Activated CD8-positive, alpha-beta memory T cell treated with anti-CD3 and anti-CD28 coated beads, Interleukin-2, amount 50 U/mL, for 48 hours (primary cell): Measurements from ENCODE around the gene BAG1.

Source experiments
- DNase-seq: peaks from one replicate; pipeline ENCODE4 v3.0.0-alpha.2; 2020

The BAG1 gene

DNA sequence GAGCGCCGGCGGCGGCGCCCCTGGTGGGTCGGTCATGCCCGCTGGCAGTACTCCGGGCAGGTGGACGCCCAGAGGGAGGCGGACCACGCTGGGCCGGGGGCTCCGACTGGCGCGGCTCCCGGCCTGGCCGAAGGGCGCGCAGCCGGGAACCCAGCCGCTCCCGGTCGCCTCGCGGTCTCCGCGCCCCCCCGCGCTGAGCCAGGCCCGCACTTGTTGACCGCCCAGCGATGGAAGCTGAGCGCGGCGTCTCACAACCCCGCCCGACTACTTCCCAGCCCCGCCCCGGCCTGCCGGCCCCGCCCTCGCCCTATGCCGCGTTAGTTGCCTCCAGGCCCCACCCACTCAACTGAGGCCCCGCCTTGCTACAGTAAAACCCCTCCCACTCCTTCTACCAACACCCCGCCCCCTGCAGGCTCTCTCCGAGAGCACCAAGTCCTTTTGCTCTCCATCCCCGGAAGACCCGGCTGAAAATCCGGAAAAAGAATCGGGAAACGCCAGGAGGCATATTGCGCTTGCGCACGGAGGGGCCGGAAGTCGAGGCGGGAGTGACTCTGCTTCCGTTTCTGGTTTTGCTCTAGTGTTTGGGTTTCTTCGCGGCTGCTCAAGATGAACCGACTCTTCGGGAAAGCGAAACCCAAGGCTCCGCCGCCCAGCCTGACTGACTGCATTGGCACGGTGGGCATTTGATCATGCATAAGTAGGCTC lies at the start of gene BAG1, which contains the start of gene CHMP5:
TSS of gene BAG1 (minus strand) at position 236 of the 705 bp plus-strand sequence.
TSS of gene CHMP5 (plus strand) at position 577 of the 705 bp plus-strand sequence. CDS start at position 607, 30 bp downstream.
- DNase-seq = peak; percentile 99

DNA sequence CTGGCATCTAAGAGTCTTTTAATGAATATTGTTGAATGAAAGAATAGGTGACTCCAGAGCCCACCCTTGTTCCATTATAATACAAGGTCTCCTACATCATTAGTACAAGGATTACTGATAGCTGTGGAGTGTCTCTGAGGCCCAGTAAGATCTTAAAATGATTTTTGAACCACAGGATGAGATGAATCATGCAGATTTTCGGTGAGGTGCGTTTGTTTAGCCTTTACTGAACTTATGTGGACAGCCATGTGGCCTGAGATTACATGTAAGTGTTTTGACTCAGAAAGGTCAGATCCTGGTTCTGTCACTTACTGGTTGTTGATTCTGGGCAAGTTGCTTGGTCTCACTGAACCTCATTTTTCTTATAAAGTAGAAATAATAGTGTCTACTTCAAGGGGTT lies 47.4 kb upstream of the BAG1 start:
- DNase-seq = no peak

DNA sequence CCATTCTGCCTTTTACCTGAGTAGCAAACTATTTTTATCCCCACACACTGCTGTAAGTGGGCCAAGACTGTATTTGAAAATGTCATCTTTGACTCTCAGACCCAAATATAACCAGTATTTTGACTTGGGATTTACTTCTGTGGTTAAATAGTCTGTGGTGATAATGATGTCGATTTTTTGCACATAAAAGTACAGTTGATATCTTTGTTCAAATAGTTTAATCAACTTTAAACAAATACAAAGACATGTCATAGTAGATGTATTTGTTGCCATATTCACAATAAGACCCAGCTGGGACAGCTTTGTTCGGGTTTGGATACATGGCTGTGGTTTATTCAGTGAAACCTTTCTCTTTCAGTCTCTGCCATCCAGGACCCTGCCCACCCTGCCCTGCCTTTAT lies 46.2 kb upstream of the BAG1 start:
- DNase-seq = no peak

DNA sequence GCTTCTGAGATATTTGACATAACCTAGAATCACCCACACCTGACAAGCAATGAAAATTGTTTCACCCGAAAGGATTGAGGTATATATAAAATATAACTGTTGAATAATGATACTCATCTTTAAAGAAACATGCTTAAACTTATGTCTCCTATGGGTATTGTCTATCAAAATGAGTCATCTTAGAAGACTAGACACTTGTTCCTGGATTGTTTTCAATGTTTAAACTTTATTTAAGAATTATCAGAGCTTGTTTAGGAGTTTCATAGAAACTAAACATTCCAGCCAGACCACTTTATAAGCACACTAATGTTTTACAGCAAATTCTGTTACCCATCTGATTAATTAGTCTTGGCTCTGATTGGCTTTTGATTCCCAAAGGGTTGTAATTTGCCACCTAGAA lies 45.4 kb upstream of the BAG1 start:
- DNase-seq = no peak

DNA sequence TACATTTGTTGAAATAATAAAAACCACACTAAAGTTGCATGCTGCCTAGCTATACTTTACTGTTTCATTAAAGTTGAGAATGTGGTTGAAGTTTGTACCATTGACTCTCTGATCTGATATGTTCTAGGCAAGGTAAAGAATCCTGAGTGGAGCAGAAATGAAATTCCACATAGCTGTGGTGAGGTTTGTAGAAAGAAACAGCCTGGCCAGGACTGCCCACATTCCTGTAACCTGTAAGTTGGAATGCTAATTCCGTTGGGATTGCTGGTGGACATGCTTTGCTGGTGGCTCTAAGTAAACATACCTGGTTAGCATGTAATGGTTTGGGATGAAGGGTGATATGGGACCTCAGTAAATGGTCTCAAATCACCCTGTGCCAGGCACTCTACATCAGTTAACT lies 42.6 kb upstream of the BAG1 start:
- DNase-seq = no peak

DNA sequence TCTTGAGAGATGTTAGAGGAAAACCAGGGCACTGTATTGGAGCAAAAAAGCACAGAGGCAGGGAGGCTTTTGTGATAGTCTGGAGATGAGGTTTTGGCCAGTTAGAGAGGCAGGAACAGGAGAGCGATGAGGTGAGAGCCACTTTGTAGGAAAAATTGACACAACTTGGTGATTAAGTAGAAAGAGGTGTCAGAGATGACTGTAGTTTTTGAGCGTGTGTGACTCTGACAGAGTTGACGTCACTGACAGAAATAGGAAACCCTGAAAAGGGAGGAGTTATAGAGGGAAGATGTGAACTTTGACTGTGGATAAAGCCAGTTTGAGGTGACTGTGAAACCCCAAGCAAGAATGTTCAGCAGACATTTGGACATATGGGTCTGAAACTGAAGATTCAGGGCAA lies 41.5 kb upstream of the BAG1 start:
- DNase-seq = no peak

DNA sequence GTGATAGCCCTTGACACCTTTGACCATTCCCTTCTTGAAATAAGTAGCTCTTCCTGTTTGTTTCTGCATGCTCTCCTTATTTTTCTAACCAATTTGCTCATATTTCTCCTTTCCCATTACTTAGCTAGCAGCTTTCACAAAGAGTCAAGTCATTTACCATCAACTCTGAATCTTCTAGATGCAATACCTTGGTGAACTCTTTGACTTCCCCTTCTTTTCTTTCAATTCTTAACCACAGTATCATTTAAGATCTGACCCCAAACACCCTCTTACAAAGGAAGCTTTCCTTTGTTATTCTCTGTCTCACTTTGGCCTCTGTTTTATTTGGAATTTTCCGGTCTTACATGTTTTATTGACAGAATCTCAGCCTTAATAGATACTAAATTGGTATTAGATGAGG lies 39.9 kb upstream of the BAG1 start:
- DNase-seq = no peak

DNA sequence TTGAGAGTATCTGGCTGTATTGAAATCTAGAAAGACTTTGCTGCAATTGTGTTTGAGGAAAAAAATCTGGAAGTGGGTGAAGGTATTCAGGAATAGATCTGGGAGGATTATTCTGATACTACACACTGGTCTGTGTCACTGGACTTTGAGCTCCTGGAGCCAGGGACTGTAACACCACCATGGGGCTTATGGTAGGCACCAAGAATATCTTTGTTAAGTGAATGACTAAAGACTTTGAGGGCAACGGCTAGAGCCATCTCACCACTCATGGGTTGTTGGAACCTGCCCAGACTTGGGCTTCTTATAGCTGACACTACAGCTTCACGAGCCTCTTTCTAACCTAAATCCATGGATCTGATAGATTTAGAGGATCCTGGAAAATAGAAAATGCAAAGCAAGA lies 36.0 kb upstream of the BAG1 start:
- DNase-seq = no peak

DNA sequence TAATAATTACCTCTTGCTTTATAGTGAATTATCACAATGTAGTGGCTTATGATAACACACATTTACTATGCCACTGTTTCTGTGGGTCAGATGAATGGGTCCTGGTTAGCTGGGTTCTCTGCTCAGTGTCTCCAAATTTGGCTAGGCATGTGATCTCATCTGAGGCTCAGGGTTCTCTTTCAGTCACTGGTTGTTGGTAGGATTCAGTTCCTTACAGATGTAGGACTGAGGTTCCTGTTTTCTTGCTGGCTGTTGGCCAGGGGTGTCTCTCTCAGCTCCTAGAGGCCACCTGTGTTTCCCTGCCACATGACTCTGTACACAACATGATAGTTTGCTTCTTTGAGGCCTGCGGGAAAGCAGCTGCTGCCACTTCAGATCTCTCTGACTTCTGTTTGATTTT lies 32.9 kb upstream of the BAG1 start:
- no peak for DNase-seq

DNA sequence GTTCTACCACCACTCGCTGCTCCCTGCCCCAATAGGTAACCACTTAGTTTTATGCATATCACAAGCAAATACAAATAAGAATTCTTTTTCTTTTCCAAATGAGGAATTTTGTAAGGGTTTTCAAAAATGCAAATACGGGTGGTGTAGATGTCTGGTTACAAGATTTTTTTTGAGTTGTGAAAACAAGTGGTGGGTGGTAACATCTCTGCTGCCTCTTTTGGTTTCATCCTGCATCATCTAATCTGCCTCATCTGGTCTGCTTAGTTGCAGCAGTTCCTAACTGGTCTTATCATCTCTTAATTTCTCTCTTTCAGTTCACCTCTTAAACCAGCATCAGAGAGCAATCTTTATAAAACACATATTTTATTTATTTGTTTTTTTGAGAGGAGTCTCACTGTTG lies 31.1 kb upstream of the BAG1 start:
- no peak for DNase-seq

DNA sequence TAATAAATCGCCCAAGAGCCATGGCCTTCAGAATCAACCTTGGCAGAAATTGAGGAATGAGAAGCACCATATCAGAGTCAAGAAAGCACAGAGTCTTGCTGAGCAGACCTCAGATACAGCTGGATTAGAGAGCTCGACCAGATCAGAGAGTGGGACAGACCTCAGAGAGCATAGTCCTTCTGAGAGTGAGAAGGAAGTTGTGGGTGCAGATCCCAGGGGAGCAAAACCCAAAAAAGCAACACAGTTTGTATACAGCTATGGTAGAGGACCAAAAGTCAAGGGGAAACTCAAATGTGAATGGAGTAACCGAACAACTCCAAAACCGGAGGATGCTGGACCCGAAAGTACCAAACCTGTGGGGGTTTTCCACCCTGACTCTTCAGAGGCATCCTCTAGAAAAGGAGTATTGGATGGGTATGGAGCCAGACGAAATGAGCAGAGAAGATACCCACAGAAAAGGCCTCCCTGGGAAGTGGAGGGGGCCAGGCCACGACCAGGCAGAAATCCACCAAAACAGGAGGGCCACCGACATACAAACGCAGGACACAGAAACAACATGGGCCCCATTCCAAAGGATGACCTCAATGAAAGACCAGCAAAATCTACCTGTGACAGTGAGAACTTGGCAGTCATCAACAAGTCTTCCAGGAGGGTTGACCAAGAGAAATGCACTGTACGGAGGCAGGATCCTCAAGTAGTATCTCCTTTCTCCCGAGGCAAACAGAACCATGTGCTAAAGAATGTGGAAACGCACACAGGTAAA lies 30.3 kb upstream of the BAG1 start:
- DNase-seq = no peak

DNA sequence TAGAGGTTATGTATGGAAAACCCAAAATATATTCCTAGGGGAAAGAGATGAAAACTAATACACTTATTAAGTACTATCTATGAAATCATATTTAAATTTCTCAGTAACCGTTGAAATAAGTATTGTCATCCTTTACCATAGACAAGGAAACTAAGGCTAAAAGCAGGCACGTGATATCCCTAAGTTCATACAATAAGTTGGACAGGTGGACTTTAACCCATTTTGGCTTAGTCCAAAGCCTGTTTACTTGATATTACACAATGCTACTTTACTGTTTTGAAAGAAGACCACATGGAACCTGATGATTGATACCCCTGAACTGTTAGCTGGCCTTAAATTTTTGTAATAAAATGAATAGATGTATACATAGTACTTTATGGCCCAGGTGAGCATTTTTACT lies 29.3 kb upstream of the BAG1 start:
- DNase-seq = no peak

DNA sequence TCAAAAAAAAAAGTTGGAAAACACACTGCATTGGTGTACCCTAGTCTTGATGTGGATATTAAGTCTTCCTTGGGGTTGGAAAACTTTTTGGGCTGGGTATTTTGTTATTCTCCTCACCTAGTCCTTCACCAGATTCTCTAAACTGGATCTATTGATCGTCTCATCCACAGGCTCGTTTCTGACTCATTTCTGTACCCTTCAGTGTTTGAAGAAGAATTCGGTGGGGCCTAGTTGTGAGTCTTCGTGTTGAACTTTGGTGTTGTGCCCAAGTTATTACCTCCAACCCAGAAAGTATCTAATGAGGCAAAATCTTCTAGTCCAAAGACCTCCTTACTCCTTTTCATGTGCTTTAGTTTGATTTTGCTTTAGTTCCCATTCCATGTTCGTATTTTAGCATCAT lies 27.4 kb upstream of the BAG1 start:
- DNase-seq = no peak

DNA sequence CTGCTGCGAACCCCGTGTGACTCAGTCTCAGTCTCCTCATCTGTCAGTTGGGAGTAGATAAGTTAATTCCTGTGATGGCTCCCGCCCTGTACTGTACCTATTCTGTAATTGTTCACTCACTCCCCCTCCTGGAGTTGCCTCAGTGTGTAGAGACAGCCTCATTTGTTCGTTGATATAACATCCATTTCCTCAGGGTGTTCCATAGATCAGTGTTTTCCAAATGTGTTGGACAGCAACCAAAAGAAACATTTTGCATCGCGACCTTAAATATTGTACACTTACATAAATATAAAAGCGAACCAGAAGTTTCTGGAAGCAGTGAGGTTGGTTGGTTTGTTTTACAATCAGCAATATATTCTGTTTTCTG lies 26.5 kb upstream of the BAG1 start:
- no peak for DNase-seq

DNA sequence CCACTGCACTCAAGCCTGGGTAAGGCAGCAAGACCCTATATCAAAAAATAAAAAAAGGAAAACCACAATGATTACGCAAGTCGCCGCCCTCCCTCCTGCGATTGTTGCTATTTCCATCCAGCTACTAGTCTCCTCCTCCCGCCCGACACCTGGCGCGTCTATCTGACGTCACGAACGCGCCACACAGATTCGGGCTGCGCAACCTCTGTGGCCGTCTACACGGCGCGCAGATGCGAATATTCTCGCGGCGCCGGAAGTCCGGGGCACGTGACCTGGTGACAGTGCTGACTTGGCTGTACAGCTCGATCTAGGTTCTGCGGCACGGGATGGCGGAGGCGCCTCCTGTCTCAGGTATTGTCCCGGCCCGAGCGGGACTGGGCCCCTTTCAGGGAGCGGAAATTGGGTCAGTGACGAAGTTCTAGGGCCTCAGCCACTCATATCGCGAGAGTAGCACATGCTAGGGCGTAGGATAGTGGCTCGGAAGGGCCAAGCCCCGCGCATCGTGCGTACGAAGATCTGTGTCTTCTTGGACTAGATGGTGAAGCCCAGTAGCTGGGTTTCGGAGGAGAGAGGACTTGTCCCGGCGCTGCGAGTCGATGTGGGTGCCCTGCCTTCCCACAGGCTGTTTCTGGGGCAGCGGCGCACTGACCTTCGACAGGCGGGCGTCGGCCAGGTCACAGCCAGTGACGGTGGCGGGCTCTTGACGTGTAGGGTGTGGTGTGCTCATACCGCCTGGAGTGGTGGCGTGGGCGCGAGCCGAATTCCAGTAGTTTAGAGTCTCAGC lies 25.9 kb upstream of the BAG1 start, which contains the start of gene NFX1:
TSS of gene NFX1 (plus strand) at position 270 of the 784 bp plus-strand sequence. CDS start at position 327, 57 bp downstream.
- peak; percentile 99 for DNase-seq

DNA sequence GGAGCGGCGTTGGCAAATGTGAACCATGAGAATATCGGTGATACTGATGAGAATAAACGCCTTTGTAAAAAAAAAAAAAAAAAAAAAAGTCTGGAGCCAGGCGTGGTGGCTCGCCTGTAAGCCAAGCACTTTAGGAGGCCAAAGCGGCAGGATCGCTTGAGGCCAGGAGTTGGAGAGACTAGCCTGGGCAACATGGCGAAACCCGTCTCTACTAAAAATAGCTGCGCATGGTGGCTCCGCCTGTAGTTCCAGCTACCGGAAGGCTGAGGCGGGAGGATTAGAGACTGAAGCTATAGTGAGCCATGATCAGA lies 25.4 kb upstream of the BAG1 start:
- DNase-seq = no peak

DNA sequence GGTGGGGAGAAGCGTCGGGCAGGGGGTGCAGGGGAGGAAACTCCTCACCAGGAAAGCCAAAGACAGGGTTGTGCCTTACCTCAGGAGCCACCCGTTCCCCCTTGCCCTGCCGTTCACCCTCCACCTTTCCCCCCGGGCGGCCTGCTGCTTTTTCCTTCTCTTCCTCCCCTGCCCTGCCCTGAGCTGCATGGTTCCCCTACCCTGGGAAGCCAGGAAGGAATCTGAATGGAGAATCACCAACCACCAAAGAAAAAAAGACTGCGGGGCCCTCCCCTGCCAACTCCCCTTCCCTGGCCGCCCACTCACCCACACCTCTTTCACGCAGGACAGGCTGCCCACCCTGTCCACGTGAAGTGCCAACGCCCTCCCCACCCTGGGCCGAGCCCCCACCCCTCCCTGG lies 25.0 kb upstream of the BAG1 start:
- peak; percentile 72 for DNase-seq

DNA sequence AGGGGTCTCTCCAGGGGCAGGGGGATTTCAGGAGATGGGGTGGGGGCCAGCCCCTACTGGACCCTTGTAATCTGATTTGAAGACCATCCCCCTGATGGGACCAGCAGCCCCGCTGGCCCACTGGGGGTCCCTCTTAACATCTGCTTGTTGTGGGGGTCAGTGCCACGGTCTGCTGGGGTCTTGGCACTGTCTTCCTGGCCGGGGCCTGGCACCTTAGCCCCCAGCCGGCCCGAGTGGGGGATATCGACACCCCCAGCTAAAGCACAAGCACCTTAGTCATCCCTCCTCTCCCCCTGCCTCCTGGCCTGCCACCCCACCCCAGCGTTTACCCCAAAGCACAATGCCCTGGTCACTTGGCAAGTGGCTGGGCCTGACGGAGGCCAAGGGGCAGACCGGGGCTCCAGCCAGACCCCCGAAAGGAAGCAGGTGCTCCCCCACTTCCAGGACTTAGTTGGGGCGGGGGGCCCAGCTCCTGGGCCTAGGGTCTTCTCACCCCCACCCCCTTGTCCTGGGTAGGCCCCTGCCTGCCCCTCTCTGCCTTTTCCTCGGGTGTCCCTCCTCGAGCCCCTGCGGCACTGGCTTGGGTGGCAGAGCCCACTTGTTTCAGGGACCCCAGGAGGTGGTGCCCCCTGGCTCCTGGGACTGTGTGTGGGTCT lies 24.4 kb upstream of the BAG1 start:
- peak; percentile 61 for DNase-seq

DNA sequence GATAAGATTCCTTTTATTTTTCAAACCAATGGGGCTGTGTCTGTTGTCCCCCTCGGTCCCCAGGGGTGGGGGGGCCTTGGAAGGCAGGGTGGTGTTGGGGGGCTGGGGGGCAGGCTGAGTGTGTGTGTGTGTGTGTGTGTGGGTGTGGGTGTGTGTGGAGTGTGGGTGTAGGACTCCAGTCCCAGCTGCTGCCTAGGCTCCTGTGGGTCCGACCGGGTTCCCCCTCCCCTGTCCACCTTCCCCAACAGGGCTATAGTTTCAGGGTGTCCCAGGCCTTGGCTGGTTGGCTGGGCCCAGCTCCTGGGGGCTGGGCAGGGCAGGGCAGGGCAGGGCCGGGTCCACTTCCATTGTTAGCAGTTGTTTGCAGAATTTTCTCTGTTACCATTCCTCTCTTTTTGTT lies 23.7 kb upstream of the BAG1 start:
- no peak for DNase-seq

DNA sequence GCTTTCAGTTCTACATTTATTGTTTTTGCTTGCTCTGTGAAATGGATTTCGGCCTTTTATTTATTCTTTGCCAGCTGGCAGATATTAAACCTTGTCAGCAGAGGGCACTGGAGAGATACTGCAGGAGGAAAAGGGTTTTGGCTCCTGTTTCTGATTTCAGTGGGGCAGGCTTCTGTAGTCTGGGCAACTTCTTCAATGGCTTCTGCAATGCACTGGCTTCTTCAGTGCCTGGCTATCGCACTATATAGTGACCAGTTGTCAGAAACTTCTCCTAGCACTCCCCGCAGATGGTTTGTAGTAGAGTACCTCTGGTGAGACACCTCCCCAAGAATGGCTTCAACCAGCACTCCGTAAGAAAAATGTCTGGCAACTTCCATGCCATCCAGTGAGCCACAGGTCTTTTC lies 22.6 kb upstream of the BAG1 start:
- DNase-seq = no peak

DNA sequence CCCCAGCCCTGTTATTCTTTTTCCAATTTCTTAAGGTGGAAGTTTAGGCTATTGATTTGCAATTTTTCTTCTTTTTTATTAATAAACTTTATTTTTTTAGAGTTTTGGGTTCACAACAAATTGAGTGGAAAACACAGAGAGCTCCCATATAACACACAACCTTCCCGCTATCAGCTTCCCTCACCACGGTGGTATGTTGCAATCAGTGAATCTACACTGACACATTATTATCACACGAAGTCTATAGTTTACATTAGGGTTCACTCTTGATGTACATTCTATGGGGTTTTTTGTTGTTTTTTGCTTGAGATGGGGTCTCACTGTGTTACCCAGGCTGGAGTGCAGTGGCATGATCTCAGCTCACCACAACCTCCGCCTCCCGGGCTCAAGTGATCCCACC lies 21.0 kb upstream of the BAG1 start:
- DNase-seq = no peak

DNA sequence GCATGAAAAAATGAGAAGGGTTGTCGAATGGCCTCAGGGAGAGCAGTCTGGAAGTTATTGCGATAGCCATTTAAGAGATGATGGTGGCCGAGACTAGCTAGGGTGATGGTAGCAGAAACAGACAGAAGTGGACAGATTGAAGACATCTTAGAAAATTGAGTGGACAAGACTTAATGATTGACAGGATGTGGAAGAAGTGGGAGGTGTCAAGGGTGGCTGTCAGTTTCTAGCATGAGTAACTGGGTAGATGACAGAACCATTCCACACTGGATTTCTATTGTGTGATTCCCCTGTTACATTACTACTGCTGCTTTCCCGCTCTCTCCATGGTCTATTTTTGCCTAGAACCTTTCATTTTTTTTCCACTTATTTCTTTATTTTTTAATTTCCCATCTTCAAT lies 13.0 kb upstream of the BAG1 start:
- no peak for DNase-seq

DNA sequence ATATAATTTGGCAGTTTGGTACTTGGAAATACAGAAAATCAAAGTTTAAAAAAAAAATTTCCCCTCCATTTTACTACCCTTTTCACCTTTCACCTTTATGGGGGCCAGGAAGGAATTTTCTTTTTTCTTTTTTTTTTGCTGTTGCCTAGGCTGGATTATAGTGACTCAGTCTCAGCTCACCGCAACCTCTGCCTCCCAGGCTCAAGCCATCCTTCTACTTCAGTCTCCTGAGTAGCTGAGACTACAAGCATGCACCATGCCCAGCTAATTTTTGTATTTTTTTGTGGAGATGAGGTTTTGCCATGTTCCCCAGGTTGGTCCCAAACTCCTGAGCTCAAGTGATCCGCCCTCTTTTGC lies 9.4 kb upstream of the BAG1 start:
- DNase-seq = no peak
